ENCODE measurements around the gene NBPF3.
"Not testable (repeated sequence)": the region's sequence is repeated elsewhere in the genome, so short reads cannot be mapped to it uniquely, and the experiment has no call there.

- not testable (repeated sequence) for TF ChIP-seq CTCF, POLR2A (IDR thresholded peaks at IDR 0.05)
Observed at GRCh38 chr1:21519486-21520070, 79.6 kb downstream of the NBPF3 start.
